Liver (tissue), 3 donors: ENCODE data around the gene SIGLEC7.

Experiments used
- FOXA2 ChIP-seq: IDR thresholded peaks from 2 replicates; pipeline ENCODE4 v1.6.1; 2016; ENCODE audit warnings: antibody characterized with exemption
- GABPA ChIP-seq, 2 donors: IDR thresholded peaks in 1 of 2; conservative IDR thresholded peaks in 1 of 2; 2 replicates each; pipeline ENCODE4 v1.6.1; 2016; ENCODE audit warnings: antibody characterized with exemption in 2 of 2, mild to moderate bottlenecking in 1 of 2, moderate library complexity in 1 of 2
- JUND ChIP-seq, 2 donors: IDR thresholded peaks; 2 replicates each; pipeline ENCODE4 v1.6.1; 2016; ENCODE audit warnings: antibody characterized with exemption in 2 of 2
- RAD21 ChIP-seq, 2 donors: IDR thresholded peaks; 2 replicates each; pipeline ENCODE4 v1.6.1; 2016; ENCODE audit warnings: antibody characterized with exemption in 2 of 2, mild to moderate bottlenecking in 2 of 2
- RXRA ChIP-seq, 2 donors: IDR thresholded peaks; 2 replicates each; pipeline ENCODE4 v1.6.1; 2017 to 2018; ENCODE audit warnings: antibody characterized with exemption in 2 of 2, mild to moderate bottlenecking in 1 of 2
- TAF1 ChIP-seq: conservative IDR thresholded peaks from 2 replicates; pipeline ENCODE4 v1.6.1; 2016; ENCODE audit warnings: antibody characterized with exemption, mild to moderate bottlenecking
- TF ChIP-seq, protein P1 (sequence below): fragments of 150-350 bp; IDR thresholded peaks from 2 replicates; pipeline ENCODE4 v1.5.1; 2017; ENCODE audit warnings: improper control_type of control experiment, low read depth, low read length; ENCODE audit not compliant: missing input control
- TF ChIP-seq, protein P2 (sequence below): IDR thresholded peaks from 2 replicates; pipeline ENCODE4 v1.6.1; 2016; ENCODE audit warnings: antibody characterized with exemption, mild to moderate bottlenecking
- donor health status: healthy.
- donor health status: healthy.

DNA sequence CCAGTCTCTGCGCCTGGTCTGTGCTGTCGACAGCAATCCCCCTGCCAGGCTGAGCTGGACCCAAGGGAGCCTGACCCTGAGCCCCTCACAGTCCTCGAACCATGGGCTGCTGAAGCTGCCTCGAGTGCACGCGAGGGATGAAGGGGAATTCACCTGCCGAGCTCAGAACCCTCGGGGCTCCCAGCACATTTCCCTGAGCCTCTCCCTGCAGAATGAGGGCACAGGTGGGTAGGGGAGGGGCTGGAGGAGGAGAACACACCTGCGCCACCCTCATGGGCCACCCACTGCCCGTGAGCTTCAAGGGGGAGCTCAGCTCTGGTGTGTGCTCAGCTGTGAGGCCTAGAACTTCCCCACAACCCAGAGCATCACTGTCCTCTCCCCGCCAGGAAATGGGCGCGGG, 44.2 kb downstream of the SIGLEC7 start:
- TF ChIP-seq, protein P1, sequence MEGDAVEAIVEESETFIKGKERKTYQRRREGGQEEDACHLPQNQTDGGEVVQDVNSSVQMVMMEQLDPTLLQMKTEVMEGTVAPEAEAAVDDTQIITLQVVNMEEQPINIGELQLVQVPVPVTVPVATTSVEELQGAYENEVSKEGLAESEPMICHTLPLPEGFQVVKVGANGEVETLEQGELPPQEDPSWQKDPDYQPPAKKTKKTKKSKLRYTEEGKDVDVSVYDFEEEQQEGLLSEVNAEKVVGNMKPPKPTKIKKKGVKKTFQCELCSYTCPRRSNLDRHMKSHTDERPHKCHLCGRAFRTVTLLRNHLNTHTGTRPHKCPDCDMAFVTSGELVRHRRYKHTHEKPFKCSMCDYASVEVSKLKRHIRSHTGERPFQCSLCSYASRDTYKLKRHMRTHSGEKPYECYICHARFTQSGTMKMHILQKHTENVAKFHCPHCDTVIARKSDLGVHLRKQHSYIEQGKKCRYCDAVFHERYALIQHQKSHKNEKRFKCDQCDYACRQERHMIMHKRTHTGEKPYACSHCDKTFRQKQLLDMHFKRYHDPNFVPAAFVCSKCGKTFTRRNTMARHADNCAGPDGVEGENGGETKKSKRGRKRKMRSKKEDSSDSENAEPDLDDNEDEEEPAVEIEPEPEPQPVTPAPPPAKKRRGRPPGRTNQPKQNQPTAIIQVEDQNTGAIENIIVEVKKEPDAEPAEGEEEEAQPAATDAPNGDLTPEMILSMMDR = no peak
- no peak for TF ChIP-seq TAF1
- no peak for TF ChIP-seq FOXA2
- TF ChIP-seq GABPA (IDR thresholded peaks at IDR 0.05 in 1 of 2, conservative IDR thresholded peaks at IDR 0.05 in 1 of 2) = no peak
- TF ChIP-seq RXRA (IDR thresholded peaks at IDR 0.05) = no peak
- TF ChIP-seq JUND (IDR thresholded peaks at IDR 0.05) = no peak
- no peak for TF ChIP-seq RAD21 (IDR thresholded peaks at IDR 0.05)
- TF ChIP-seq, protein P2, sequence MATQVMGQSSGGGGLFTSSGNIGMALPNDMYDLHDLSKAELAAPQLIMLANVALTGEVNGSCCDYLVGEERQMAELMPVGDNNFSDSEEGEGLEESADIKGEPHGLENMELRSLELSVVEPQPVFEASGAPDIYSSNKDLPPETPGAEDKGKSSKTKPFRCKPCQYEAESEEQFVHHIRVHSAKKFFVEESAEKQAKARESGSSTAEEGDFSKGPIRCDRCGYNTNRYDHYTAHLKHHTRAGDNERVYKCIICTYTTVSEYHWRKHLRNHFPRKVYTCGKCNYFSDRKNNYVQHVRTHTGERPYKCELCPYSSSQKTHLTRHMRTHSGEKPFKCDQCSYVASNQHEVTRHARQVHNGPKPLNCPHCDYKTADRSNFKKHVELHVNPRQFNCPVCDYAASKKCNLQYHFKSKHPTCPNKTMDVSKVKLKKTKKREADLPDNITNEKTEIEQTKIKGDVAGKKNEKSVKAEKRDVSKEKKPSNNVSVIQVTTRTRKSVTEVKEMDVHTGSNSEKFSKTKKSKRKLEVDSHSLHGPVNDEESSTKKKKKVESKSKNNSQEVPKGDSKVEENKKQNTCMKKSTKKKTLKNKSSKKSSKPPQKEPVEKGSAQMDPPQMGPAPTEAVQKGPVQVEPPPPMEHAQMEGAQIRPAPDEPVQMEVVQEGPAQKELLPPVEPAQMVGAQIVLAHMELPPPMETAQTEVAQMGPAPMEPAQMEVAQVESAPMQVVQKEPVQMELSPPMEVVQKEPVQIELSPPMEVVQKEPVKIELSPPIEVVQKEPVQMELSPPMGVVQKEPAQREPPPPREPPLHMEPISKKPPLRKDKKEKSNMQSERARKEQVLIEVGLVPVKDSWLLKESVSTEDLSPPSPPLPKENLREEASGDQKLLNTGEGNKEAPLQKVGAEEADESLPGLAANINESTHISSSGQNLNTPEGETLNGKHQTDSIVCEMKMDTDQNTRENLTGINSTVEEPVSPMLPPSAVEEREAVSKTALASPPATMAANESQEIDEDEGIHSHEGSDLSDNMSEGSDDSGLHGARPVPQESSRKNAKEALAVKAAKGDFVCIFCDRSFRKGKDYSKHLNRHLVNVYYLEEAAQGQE = no peak
